HUDEP-2 (cell line): Measurements from ENCODE around the gene TWF2.

Experiments used
- DNase-seq, 76 experiments: peaks; one replicate each; lab custom pipeline; 2025; ENCODE audit not compliant: unreplicated experiment in 76 of 76; lab: John Stamatoyannopoulos, UW

TWF2 gene

DNA sequence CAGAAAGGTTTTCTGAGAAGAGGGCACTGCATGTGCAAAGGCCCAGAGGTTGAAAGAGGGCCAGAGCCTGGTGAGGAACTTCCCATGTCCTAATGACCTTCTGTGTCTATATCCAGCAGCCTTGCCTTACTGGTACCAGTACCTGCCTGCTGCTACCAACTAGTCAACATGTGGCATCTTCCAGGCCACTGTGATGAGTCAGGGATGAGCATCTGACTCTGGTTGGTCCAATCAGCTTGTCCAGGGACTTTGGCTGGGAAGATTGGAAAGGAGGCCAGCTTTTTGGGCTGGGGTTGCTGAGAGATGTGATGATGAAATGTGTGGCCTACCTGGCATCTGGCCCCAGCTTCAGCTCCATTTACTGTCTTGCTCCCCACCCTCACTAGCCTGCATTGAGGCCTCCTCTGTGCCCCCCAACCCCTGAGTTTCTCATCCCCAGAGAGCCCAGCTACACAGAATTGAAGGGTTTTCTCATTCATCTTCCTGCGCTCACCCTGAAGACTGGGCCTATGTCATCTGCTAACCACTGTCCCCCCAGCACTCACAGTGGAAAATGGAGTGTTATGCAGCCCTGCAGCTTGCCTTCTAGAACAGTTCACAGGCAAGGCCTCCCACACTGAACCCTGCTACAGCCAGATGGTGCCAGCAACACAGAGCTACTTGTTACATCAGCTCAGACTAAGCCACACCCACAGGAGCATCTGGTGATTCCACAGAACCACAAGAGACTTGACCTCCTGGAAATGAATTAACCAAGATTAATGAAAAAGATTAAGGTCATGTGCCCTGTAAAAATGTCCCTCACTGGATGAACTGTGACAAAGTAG, 1.3 kb upstream of the TWF2 start:
- DNase-seq = peak in 74 of 76 experiments; percentile 8 to 90 (median 69)

DNA sequence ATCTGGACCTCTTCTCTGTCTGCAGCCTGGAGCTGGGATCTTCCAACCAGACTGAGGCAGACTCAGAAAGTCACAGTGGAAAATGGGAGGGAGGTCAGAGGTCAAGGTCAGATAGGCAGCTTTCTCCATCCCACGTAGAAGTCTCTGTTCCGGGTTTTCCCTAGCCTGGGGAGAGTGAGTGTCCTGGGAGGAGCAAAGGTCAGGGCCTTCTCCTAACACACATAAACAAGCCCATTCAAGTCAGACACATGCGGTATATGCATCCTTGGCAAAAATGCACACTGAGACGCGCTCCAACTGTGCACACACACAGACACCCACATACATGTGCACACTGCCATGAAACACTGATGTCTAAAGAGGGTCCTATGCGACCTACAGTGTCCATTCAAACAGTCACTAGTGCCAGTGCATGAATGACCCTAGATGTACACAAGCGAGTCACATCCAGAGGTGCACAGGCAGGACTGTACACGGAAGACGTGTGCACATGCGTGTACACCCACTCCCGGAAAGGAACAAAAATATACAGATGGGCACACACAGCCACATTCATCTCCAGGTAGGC, 681 bp downstream of the TWF2 start:
- no peak for DNase-seq

DNA sequence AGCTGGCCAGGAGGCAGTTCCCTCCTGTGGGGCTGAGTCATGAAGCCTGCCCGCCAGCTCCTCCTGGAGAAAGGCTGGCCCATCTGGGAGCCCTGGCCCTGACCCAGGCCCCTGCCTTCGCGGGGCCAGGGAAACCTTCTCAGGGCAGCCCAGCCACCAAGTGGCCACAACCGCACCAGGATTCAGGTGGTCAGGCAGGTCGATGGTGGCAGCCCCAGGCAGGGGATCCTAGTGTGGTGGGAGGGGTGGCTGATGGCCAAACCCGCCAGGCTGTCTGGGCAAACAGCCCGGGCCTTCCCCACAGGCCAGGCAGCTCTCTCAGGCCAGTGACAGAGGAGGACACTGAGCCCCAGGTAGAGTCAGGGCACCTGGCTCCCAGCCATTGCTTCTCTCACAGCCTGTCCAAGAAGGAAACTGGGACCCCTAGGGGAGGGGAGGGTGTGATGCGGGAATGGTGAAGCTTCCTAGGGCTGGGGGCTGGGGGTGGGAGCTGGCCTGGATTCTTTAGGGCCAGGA, 1.2 kb downstream of the TWF2 start:
- DNase-seq = peak in 29 of 76 experiments; percentile 8 to 63 (median 36)

DNA sequence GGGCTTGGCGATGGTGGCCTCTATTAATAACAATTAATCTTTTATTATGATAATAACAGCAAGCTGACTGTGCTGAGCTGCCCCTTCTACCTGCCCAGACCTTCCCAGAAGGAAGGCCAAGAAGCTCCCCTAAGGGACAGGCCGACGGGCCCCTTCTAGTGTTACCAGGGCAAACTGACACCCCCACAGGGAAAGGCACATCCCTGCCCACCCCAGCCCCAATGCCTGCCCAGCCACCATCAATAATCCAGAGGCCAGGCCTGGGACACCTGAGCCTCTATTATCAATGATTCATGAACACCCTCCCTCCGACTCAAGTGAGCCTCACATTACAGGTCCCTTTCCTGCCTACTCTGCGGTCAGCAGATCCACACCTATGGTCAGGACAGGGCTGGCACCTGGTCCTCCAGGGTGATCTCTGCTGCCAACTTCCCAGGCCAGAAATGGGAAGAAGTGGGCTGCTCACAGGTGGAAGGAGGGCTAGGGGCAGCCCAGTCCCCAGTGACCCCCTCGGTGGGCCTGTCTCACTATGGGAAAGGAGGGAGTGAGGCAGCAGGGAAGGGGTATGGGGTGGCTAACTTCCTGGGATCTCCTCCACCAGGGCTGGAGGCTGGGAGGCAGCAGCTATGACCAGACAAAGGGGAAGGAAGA, 1.8 kb downstream of the TWF2 start:
- no peak for DNase-seq

DNA sequence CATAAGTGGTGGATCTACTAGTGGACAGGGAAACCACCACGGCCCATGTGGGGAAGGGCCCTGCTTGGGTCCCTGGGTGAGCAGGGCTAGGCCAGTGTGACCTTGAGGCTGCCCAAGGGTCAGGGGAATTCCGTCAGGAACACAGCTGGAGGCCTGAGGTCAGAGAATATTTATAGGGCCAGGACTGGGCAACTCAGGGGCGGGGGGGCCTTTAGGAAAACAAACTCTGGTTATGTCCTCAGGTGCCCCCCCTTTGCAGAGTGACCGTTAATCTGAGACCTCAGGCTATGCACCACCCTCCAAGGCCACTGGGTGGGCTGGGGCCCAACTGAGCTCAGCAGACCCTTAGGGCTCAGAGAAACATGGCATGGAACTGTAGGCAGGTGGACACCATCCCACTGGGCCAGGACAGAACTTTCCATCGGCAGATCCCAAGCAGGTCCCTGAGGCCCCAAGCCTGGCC, 2.5 kb downstream of the TWF2 start:
- no peak for DNase-seq

DNA sequence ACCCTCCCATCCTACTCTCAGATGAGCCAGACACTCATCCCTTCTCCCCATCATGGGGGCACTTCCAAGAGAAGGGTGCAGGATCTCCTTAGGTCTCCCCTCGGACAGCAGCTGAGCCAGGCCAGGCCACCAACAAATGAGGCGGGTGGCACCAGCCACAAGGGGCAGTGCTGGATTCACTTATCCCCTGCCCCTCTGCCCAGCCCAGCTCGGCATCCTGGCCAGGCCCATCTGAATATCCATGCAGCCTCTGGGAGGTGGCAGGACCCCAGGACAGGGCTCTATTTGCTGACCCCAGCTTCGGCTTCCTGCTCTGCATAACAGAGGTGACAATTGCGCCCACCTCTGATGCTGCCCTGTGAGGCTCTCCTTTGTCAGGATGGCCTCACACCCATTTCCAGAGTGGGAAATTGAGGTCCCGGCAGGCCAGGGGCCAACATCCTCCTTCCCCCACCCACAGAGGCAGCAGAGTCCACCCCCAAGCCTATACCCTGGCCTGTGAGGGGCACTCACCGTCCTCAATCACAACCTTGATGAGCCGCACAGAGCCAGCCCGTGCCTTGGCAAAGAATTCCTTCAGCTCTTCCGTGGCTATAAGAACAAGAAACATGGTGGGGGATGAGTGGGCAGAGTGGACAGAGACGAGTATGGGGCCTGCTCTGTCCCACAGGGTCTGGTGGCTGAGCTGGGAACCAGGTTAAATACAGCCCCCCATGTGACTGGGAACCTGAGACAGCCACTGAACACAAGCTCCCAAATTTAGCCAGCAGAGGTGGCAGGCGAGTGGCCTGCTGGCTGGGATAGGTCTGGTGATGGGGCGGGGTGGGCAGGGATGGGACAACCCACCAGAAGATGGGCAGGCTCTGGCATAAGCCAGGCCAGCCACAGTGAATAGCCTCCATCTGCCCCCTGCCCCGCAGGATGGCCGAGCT, 4.2 kb downstream of the TWF2 start:
- no peak for DNase-seq

DNA sequence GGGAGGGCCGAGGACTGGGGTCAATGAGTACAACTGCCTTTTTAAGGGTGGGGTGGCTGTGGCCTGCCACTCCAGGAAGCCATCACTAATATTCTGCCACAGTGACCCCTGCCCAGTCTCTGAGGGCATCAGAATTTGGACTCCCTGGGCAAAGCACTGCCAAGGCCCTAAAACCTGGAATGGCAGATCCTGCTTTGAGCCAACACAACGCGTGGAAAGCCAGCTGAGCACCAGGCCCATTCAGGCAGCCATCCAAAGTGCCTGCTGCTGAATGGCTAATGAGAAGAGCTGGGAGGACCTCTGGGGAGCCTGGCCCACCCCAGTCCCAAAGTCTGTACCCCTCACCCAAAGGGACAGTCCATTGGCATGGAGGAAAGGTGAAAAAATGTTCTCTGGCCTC, 5.0 kb downstream of the TWF2 start:
- DNase-seq = no peak

DNA sequence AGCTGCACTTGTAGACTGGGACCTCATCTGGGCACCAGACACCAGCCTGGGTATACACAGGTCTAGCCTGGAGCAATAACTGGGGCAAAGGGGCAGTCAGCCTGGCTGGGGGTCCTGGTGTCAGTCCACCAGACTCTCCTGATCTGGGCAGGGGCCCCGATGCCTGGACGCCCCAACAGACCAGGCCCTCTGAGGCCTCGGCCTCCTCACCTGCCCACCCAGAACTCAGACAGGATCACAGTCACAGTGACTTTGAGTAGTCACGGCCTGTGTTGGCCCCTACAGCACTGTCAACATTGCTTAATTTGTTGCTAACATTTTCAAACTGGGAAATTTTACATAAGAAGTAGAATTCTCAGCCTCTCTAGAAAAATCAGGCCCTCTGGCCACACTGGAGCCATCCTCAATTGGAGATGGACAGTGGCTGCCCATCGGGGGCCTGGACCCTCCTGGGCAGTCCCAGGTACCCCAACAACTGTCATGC, 5.8 kb downstream of the TWF2 start:
- DNase-seq = no peak

DNA sequence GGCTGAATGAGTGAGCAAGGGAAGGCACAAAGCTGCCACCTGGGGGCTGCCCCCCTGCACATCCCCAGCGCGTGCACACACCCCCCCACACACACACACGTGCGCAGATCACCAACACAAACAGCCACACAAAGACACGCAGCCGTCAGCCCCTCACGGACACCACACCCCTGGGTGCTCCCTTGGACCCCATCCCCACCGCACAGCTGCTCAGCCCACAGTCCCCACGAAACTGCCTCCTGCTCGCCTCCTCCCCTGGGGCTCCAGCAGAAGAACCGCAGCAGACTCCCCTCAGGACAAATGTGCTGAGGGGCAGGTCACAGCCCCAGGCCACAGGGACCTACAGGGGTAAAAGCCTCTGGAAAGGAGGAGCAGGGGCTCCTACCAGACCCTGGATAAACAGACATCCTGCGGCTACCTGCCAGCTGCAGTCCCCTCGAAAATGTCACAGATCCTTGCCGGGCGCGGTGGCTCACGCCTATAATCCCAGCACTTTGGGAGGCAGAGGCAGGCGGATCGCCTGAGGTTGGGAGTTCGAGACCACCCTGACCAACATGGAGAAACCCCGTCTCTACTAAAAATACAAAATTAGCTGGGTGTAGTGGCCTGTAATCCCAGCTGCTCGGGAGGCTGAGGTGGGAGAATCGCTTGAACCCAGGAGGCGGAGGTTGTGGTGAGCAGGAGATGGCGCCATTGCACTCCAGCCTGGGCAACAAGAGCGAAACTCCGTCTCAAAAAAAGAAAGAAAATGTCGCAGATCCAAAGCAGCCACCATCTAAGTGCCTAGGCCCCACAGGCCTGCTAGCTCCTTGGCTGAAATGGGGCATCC, 6.5 kb downstream of the TWF2 start:
- DNase-seq = peak in 1 of 76 experiments; percentile 18

DNA sequence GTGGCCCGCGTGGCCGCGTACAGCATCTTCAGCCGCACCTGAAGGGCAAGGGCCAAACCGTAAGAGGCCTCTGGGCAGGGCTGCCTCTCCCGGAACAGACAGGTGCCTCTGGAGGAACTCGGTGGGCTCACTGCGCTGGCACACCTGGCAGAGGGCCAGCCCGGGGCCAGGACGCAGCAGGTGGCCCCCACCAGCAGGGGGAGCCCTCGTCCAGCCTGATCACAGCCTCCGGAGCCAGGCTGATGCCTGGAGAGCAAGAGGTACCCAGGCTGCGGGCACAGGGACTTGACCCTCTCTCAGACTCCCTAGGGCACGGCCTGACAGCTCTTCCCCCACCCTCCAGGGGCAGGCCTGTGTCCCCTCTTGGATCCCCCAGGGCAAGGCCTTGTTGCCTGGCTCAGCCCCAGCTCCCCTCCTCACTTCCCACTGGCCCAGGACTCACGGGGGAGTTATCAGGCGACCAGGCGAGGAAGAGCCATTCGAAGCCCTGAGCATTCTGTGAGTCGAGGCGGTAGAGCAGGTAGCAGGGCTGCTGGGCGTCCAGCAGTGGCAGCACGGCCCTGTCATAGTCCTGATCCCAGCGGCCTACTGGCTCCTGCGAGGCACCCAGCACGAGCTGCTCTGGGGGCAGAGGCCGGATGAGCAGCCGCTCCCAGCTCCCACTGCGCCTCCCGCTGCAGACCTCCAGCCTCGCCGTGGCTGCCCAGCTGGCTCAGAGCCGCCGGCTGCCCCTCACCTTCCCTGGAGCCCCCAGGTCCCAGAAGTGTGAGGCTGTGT, 7.3 kb downstream of the TWF2 start:
- DNase-seq = peak in 69 of 76 experiments; percentile 18 to 88 (median 71)

DNA sequence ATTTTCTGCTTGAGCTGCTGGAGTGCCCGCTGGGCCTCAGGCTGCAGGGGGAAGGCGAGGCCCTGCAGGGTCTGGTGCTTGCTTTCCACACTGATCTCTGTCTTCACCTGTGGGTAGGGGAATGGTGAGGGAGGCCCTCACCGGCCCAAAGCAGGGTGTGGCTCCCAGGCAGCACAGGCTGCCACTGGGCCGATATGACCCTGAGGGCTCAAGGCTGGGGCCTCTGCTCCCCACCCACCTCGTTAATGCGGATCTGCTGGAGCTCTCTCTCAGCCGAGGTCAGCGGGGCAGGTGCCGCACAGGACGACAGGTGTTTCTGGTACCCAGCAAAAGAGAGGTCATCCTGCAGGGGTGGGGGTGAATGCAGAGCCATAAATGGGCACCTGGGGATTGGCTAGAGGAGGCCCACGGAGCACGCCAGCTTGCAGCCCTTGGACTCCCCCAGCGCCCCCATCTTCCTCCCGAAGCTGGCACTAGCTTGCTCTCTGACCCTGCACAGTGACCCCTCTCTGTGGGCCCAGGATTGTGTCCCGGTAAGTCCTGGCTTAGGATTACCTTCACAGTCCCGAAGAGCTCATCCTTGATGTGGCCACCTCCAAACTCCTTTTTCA, 8.0 kb downstream of the TWF2 start:
- DNase-seq = no peak

DNA sequence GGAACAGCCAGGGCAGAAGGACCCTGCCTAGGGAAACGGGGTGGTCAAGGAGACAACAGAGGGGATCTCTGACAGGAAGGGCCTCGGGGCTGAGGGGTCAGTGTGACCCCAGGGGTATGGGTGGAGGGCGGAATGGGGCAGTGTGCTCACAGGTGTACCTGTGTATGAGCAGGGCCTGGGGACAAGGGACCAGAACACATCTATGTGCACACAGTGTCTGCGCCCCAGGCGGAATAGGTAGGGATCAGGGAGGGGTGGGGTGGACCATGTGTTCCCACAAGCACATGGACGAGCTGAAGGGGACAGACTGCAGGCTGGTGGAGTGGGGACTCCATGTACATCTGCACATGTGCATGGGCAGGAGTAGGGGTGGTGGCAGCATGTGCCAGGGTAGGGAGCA, 8.5 kb downstream of the TWF2 start:
- DNase-seq = no peak

DNA sequence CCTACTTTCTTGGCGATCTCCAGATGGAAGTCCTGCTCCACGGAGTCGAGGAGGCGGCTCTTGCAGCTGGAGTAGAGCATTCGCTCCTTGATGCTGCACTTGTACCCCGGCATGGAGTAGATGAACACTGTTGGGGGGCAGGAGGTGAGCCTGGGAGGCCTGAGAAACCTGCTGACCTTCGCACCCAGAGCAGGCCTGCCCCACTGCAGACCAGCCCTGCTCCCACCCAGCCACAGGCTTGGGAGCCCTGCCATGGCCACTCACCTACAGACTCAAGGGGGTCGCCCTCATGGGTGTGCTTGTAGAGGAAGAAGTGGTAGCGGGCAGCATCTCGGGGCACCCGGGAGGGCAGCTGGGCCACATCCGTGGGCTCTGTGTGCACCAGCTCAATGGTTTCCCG, 9.3 kb downstream of the TWF2 start:
- DNase-seq = no peak

DNA sequence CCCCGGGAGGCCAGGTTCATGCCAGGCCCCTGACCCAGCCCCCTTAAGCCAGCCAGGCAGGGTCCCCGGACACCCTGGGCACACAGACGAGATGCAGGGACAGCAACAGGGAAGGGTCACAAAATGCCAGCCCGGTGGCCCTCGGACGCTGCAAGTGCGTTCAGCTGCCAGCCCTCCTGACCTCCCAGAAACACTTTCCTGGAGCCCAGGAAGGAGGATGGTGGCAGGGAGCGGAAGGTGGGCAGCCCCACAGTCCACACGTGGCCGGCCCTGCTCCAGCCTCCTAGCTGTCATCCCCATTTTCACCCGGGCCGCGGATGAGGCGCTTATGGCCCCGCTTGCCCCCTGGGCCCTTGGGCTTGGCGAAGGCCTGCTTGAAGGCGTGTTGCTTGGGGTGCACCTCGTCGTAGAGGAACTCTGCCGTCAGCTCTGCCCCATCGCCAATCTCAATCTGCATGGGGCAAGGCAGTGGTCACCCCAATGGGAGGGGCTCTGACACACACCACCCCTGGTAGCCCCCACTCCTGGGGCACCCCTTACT, 10.1 kb downstream of the TWF2 start:
- no peak for DNase-seq

DNA sequence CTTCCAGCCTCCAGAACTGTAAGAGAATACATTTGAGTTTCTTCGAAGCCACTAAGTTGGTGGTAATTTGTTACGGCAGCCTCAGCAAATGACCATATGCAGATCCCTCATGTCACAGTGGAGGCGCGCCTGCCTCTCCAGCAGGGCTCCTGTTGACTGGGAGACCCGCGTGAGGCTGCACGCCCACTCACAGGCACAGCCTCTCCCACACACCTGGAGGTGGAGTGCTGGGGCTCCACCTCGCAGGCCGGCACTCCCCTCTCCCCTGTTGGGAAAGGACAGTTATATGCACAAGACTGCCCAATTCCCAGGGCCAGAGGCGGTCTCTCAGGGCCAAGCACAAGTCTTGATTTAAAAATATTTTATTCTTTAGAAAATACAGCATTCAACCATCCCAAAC, 10.7 kb downstream of the TWF2 start:
- DNase-seq = no peak

DNA sequence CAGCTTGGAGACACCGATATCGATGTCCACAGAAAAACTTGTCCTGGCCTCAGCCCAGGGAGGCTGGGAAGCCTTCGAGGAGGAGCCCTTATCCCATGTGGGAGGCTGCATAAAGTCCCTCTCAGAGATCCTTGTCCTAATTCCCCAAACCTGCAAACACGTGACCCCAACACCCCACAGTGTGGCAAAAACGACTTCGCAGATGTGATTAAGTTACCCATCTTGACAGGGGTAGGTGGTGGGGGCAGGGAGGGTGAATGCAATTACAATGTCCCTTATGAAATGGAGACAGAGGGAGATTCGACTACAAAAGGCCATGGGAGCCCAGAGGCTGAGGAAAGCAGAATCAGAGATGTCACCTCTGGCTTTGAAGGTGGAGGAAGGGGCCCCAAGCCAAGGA, 11.2 kb downstream of the TWF2 start:
- DNase-seq = no peak

DNA sequence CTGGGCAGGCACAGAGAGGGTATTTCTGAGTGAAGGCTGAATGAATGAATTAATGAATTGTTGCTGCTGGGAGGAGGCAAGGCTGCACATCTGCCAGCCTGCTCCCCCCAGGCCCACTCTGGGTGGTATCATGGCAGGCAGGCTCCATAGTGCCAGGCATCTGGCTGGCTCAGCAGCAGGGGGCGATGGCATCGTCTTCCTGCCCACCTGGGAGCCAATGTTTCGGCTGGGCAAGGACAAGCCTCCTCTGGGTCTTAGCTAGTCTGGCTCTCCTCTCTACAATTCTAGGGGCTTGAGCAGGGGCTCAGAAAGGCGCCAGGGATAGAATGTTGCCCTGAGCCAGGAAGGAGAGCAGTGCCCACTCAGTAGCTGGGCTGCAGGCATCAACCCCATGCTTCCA, 11.8 kb downstream of the TWF2 start:
- DNase-seq = no peak

DNA sequence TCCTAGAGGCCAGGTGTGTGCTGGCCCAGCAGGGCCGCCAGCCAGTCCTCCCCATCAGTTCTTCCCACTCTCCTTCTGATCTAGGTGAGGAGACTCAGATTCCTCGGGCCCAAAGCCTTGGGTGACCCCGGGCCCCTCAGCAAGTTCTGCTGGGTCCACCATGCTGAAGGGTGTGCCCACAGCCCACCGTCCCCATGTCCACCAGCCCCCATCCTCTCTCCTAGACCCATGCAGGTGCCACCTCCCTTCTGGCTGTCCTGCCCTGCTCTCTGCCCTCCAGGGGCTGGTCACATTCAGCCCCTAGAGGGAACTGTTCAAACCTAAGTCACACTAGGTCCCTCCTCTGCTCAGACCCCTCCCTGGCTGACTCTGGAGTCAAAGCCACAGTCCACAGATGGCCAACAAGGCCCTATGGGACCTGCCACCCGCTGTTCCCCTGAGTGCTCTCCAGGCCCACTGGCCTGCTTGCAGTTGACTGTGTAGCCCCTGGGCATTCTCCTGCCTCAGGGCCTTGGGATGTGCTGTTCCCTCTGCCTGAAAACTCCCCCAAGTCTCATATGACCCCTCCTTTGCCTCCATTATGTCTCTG, 12.6 kb downstream of the TWF2 start:
- no peak for DNase-seq
